Activated CD8-positive, alpha-beta memory T cell treated with anti-CD3 and anti-CD28 coated beads for 48 hours (primary cell): ENCODE measurements around the gene FBXO46.
"Not testable (repeated sequence)": the region's sequence is repeated elsewhere in the genome, so short reads cannot be mapped to it uniquely, and the experiment has no call there.

Source experiments
- DNase-seq, 3 experiments: peaks; one replicate each; pipeline ENCODE4 v3.0.0-alpha.2; 2020; ENCODE audit warnings: low read depth in 2 of 3, low spot score in 2 of 3

Gene FBXO46

GRCh38 chr19:45766296-45766868, 35.7 kb upstream of the FBXO46 start:
- DNase-seq, result no peak

- DNase-seq, result no peak
Observed at GRCh38 chr19:45765702-45766295, 35.1 kb upstream of the FBXO46 start.

GRCh38 chr19:45764945-45765701, 34.4 kb upstream of the FBXO46 start:
- no peak for DNase-seq

GRCh38 chr19:45764475-45764874, 33.8 kb upstream of the FBXO46 start:
- no peak for DNase-seq

- DNase-seq, result no peak
Observed at GRCh38 chr19:45763691-45764294, 33.1 kb upstream of the FBXO46 start.

- DNase-seq, result no peak
Observed at GRCh38 chr19:45762870-45763631, 32.4 kb upstream of the FBXO46 start.

- DNase-seq, result no peak
Observed at GRCh38 chr19:45761714-45762113, 31.0 kb upstream of the FBXO46 start.

GRCh38 chr19:45758921-45759320, 28.2 kb upstream of the FBXO46 start:
- no peak for DNase-seq

- no peak for DNase-seq
Observed at GRCh38 chr19:45757695-45758094, 27.0 kb upstream of the FBXO46 start.

- DNase-seq, result no peak
Observed at GRCh38 chr19:45754323-45754722, 23.6 kb upstream of the FBXO46 start.

GRCh38 chr19:45753548-45753947, 22.9 kb upstream of the FBXO46 start:
- no peak for DNase-seq

- DNase-seq, result no peak
Observed at GRCh38 chr19:45752639-45753038, 21.9 kb upstream of the FBXO46 start.

GRCh38 chr19:45751483-45751882, 20.8 kb upstream of the FBXO46 start:
- DNase-seq, result not testable (repeated sequence)

- DNase-seq, result no peak
Observed at GRCh38 chr19:45747513-45747912, 16.8 kb upstream of the FBXO46 start.

GRCh38 chr19:45746866-45747265, 16.2 kb upstream of the FBXO46 start:
- no peak for DNase-seq

- DNase-seq, result no peak
Observed at GRCh38 chr19:45745606-45746005, 14.9 kb upstream of the FBXO46 start.

GRCh38 chr19:45742969-45743368, 12.3 kb upstream of the FBXO46 start:
- DNase-seq, result no peak

GRCh38 chr19:45739498-45740439, 9.1 kb upstream of the FBXO46 start:
- no peak for DNase-seq

GRCh38 chr19:45733160-45733810, 2.6 kb upstream of the FBXO46 start, which contains the start of gene MEIOSIN:
Gene MEIOSIN (plus strand): TSS chr19:45733439. CDS start chr19:45735377, 1,938 bp downstream.
- DNase-seq, result no peak
